Mesenchymal stem cell (in vitro differentiated cells and primary cell): ENCODE results near the gene ATOSA.

ENCODE experiments used
- DNase-seq: peaks from one replicate; pipeline ENCODE4 v3.0.0-alpha.2; 2013
- H2AFZ ChIP-seq: one replicate; pipeline ENCODE4 v1.6.1; 2013; ENCODE audit warnings: low read depth, mild to moderate bottlenecking, control low read depth, inconsistent platforms, low read length, moderate library complexity
- H2AK5ac ChIP-seq: 2 replicates; pipeline ENCODE4 v1.6.1; 2013; ENCODE audit warnings: low read length, moderate library complexity, mild to moderate bottlenecking, inconsistent platforms; ENCODE audit not compliant: severe bottlenecking
- H2BK120ac ChIP-seq: one replicate; pipeline ENCODE4 v1.6.1; 2013; ENCODE audit warnings: low read depth, mild to moderate bottlenecking, inconsistent platforms, low read length, moderate library complexity
- H2BK12ac ChIP-seq, 2 experiments: one replicate each; pipeline ENCODE4 v1.6.1; 2013; ENCODE audit warnings: inconsistent platforms in 2 of 2, low read length in 2 of 2, mild to moderate bottlenecking in 2 of 2, moderate library complexity in 2 of 2, control low read depth in 1 of 2
- H2BK15ac ChIP-seq: one replicate; pipeline ENCODE4 v1.6.1; 2013; ENCODE audit warnings: mild to moderate bottlenecking, low read depth, inconsistent platforms; ENCODE audit not compliant: poor library complexity, severe bottlenecking
- H2BK5ac ChIP-seq: 2 replicates; pipeline ENCODE4 v1.6.1; 2013; ENCODE audit warnings: low read depth, mild to moderate bottlenecking, low read length, control low read depth, inconsistent platforms; ENCODE audit not compliant: poor library complexity, severe bottlenecking
- H3K14ac ChIP-seq, 2 experiments: one replicate each; pipeline ENCODE4 v1.6.1; 2013; ENCODE audit warnings: inconsistent platforms in 2 of 2, low read length in 2 of 2, control low read depth in 1 of 2, mild to moderate bottlenecking in 1 of 2, moderate library complexity in 1 of 2
- H3K18ac ChIP-seq, 2 experiments: one replicate each; pipeline ENCODE4 v1.6.1; 2013; ENCODE audit warnings: inconsistent platforms in 2 of 2, low read length in 2 of 2, control low read depth in 1 of 2, low read depth in 1 of 2, mild to moderate bottlenecking in 1 of 2
- H3K23ac ChIP-seq, 2 experiments: one replicate each; pipeline ENCODE4 v1.6.1; 2013; ENCODE audit warnings: inconsistent platforms in 2 of 2, low read length in 2 of 2, mild to moderate bottlenecking in 2 of 2, moderate library complexity in 2 of 2, control low read depth in 1 of 2
- H3K27ac ChIP-seq: 2 replicates; pipeline ENCODE4 v1.5.1; 2013; ENCODE audit warnings: mild to moderate bottlenecking, moderate library complexity, low read length, control low read depth, inconsistent platforms; ENCODE audit not compliant: poor library complexity, severe bottlenecking
- H3K27me3 ChIP-seq, 2 experiments: 2 replicates each; pipeline versions ENCODE4 v1.6.1 to v1.7.0; 2013; ENCODE audit warnings: low read length in 2 of 2, mild to moderate bottlenecking in 2 of 2, moderate library complexity in 2 of 2, control low read depth in 1 of 2, inconsistent platforms in 1 of 2; ENCODE audit not compliant: control insufficient read depth in 1 of 2, insufficient read depth in 1 of 2
- H3K36me3 ChIP-seq, 2 experiments: 2 replicates each; pipeline versions ENCODE4 v1.6.1 to v1.7.0; 2013; ENCODE audit warnings: low read length in 2 of 2, control low read depth in 1 of 2, inconsistent platforms in 1 of 2, low read depth in 1 of 2, mild to moderate bottlenecking in 1 of 2; ENCODE audit not compliant: insufficient read depth in 2 of 2, control insufficient read depth in 1 of 2
- H3K4ac ChIP-seq, 2 experiments: one replicate each; pipeline ENCODE4 v1.6.1; 2013; ENCODE audit warnings: inconsistent platforms in 2 of 2, low read length in 2 of 2, mild to moderate bottlenecking in 2 of 2, moderate library complexity in 2 of 2, control low read depth in 1 of 2, low read depth in 1 of 2
- H3K4me1 ChIP-seq: 2 replicates; pipeline ENCODE4 v1.6.1; 2013; ENCODE audit warnings: low read depth, low read length, control low read depth; ENCODE audit not compliant: control insufficient read depth, insufficient read depth
- H3K4me2 ChIP-seq: 2 replicates; pipeline ENCODE4 v1.6.1; 2013; ENCODE audit warnings: low read length, mild to moderate bottlenecking, inconsistent platforms; ENCODE audit not compliant: poor library complexity, severe bottlenecking
- H3K4me3 ChIP-seq, 2 experiments: 2 replicates each; pipeline versions ENCODE4 v1.5.1 to v1.7.0; 2013; ENCODE audit warnings: low read length in 2 of 2, mild to moderate bottlenecking in 2 of 2, control low read depth in 1 of 2, low read depth in 1 of 2; ENCODE audit not compliant: insufficient read depth in 1 of 2
- H3K79me1 ChIP-seq: replicated peaks from 2 replicates; pipeline ENCODE4 v1.6.1; 2013; ENCODE audit warnings: mild to moderate bottlenecking, control low read depth, low read length, inconsistent platforms; ENCODE audit not compliant: poor library complexity, severe bottlenecking
- H3K9ac ChIP-seq: 2 replicates; pipeline ENCODE4 v1.7.0; 2013; ENCODE audit warnings: mild to moderate bottlenecking, low read length, moderate library complexity
- H3K9me3 ChIP-seq: 2 replicates; pipeline ENCODE4 v1.7.0; 2013; ENCODE audit warnings: mild to moderate bottlenecking, low read length; ENCODE audit not compliant: control insufficient read depth
- H4K8ac ChIP-seq: one replicate; pipeline ENCODE4 v1.6.1; 2013; ENCODE audit warnings: inconsistent platforms, mild to moderate bottlenecking, low read length, moderate library complexity
- H4K91ac ChIP-seq: one replicate; pipeline ENCODE4 v1.6.1; 2013; ENCODE audit warnings: mild to moderate bottlenecking, low read length, inconsistent platforms
- WGBS: methylation state at CpG from one replicate; pipeline ENCODE4 v1.1.7; 2013; ENCODE audit warnings: mixed read lengths; 5-methylcytosine and 5-hydroxymethylcytosine counted together

The ATOSA gene

GRCh38 chr15:52726195-52726594, 47.0 kb upstream of the ATOSA start:
- no peak overlapping the region for H2BK15ac ChIP-seq
- H3K4ac ChIP-seq, result no peak overlapping the region
- H3K27ac ChIP-seq, result no peak overlapping the region
- no peak overlapping the region for H2BK5ac ChIP-seq
- H2BK12ac ChIP-seq, result no peak overlapping the region
- H3K18ac ChIP-seq, result no peak overlapping the region
- H3K4me2 ChIP-seq, result no peak overlapping the region
- peaks cover 1% of the 10 kb centered on the region for H3K4me1 ChIP-seq
- H2BK120ac ChIP-seq, result no peak overlapping the region
- no peaks in the 10 kb centered on the region for H3K79me1 ChIP-seq
- H3K14ac ChIP-seq, result no peak overlapping the region
- no peaks in the 10 kb centered on the region for H3K36me3 ChIP-seq
- no peaks in the 10 kb centered on the region for H3K9me3 ChIP-seq
- no peak overlapping the region for H4K8ac ChIP-seq
- no CpG with 5 or more reads among the region's 2 CpGs for WGBS
- H2AK5ac ChIP-seq, result no peak overlapping the region
- DNase-seq, result no peak
- H4K91ac ChIP-seq, result no peak overlapping the region
- no peak overlapping the region for H3K9ac ChIP-seq
- H3K23ac ChIP-seq, result no peak overlapping the region
- peaks cover 0 to 3% of the 10 kb centered on the region in 2 experiments for H3K27me3 ChIP-seq
- H2AFZ ChIP-seq, result no peak overlapping the region
- H3K4me3 ChIP-seq, result no peak overlapping the region

DNA sequence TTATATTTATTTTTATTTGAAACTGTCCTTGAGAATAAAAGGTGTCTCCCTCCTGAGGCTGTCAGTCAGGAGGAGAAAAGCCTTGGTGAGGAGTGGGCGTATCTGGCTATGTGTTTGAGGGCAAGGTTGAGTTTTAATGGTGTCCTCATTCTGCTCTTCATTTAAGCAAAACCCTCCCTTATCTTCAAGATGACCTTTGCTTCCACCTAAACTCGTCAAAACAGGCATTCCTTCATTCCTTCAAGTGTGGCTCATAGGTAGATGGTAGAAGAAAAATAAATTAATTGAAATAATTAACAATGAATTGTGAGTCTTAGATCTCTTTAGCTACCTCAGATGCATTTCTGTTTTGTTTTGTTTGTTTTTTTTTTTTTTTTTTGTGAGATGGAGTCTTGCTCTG, 39.4 kb upstream of the ATOSA start:
- Histone ChIP-seq H2BK120ac (no peak overlapping the region), H3K4ac (no peak overlapping the region), H3K4me1 (no peaks in the 10 kb centered on the region), H3K36me3 (no peaks in the 10 kb centered on the region), H3K4me2 (no peak overlapping the region), H2BK12ac (no peak overlapping the region), H2AFZ (no peak overlapping the region), H3K4me3 (no peak overlapping the region), H3K23ac (no peak overlapping the region), H3K9me3 (no peaks in the 10 kb centered on the region), H3K18ac (no peak overlapping the region), H4K91ac (no peak overlapping the region), H3K14ac (no peak overlapping the region), H3K27ac (no peak overlapping the region), H3K27me3 (peaks cover 0 to 4% of the 10 kb centered on the region in 2 experiments), H2BK5ac (no peak overlapping the region), H2BK15ac (no peak overlapping the region), H4K8ac (no peak overlapping the region), H3K9ac (no peak overlapping the region), H2AK5ac (no peak overlapping the region), H3K79me1 (no peaks in the 10 kb centered on the region)
- no peak for DNase-seq
- WGBS, result no CpG with 5 or more reads among the region's 2 CpGs

DNA sequence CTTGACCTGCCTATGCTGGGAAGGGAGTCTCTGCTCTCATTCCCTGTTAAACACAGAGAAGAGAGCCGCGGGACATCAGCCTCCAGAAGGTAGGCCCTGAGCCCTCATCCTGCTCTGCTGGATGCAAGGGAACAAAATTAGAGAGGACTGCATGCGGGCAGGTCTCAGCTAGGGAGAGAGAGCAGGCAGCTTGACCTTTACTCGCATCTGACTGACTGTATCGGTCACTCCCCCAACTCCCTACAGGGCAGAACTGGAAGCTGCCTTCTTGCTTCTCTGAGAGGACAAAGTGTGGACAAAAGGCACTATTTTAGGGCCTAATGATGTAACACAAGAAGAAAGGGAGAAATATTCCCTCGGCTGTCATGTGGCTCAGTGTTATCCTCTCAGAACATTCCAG, 38.7 kb upstream of the ATOSA start:
- Histone ChIP-seq H3K4ac (no peak overlapping the region), H3K4me2 (no peak overlapping the region), H4K8ac (no peak overlapping the region), H3K4me3 (no peak overlapping the region), H3K14ac (no peak overlapping the region), H3K18ac (no peak overlapping the region), H3K9me3 (no peaks in the 10 kb centered on the region), H2BK5ac (no peak overlapping the region), H2BK12ac (no peak overlapping the region), H2AFZ (no peak overlapping the region), H2BK15ac (no peak overlapping the region), H3K9ac (no peak overlapping the region), H2BK120ac (no peak overlapping the region), H2AK5ac (no peak overlapping the region), H4K91ac (no peak overlapping the region), H3K27ac (no peak overlapping the region), H3K27me3 (peaks cover 0 to 4% of the 10 kb centered on the region in 2 experiments), H3K23ac (no peak overlapping the region), H3K4me1 (no peaks in the 10 kb centered on the region), H3K79me1 (no peaks in the 10 kb centered on the region), H3K36me3 (no peaks in the 10 kb centered on the region)
- DNase-seq, result no peak
- 82% methylated on average over 6 of the region's 6 CpGs for WGBS

DNA sequence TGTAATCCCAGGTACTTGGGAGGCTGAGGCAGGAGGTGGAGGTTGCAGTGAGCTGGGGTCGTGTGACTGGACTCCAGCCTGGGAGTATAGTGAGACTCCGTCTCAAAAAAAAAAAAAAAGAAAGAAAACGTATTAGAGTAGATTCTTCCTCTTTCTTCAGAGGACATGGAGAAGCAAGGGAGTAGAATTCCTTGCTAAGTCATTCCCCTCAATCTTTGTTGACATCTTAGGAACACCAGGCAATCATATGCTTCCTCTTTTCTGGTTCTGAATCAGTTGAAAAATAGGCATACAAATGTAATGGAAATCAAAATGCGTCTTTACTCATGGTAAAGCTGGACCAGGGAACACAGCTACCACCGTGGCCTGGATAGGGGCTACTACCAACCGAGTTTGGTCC, 38.3 kb upstream of the ATOSA start:
- Histone ChIP-seq H3K9ac (no peak overlapping the region), H3K36me3 (no peaks in the 10 kb centered on the region), H3K79me1 (no peaks in the 10 kb centered on the region), H3K4me3 (no peak overlapping the region), H3K4me1 (no peaks in the 10 kb centered on the region), H3K4me2 (no peak overlapping the region), H2BK12ac (no peak overlapping the region), H3K14ac (no peak overlapping the region), H3K27me3 (peaks cover 0 to 4% of the 10 kb centered on the region in 2 experiments), H3K23ac (no peak overlapping the region), H4K91ac (no peak overlapping the region), H2BK15ac (no peak overlapping the region), H2AK5ac (no peak overlapping the region), H2AFZ (no peak overlapping the region), H2BK120ac (no peak overlapping the region), H2BK5ac (no peak overlapping the region), H3K18ac (no peak overlapping the region), H3K27ac (no peak overlapping the region), H4K8ac (no peak overlapping the region), H3K4ac (no peak overlapping the region), H3K9me3 (no peaks in the 10 kb centered on the region)
- 86% methylated on average over 4 of the region's 6 CpGs for WGBS
- no peak for DNase-seq
